ENCODE results near the gene RLF. TPM values are rescaled to one million over a fixed set of nuclear protein-coding genes. Genes with fewer than 3 reads are reported as not detected.

Gene RLF
- total and polyA plus RNA-seq, 2 donors (not counting 1 experiment from before 2014, with no cell fraction given) = 7.8 to 21.9 TPM

- DNase-seq = no peak
- no peak for TF ChIP-seq CTCF (IDR thresholded peaks at IDR 0.05)
- no peak for TF ChIP-seq EZH2 (IDR thresholded peaks at IDR 0.05; ENCODE audit: borderline replicate concordance, insufficient read depth, low read depth, low read length, poor library complexity, severe bottlenecking)
- peaks cover 51% of the 10 kb centered on the region for H3K4me1 Mint-ChIP-seq
Observed at GRCh38 chr1:40178200-40178599, 17.0 kb downstream of the RLF start.

GRCh38 chr1:40179496-40180089, 18.4 kb downstream of the RLF start:
- Histone ChIP-seq H2AFZ (ENCODE audit: insufficient read depth, low read depth, low read length, poor library complexity, severe bottlenecking) (no peak overlapping the region), H3K4me3 (ENCODE audit: control extremely low read depth in 1 of 5, extremely low read depth in 1 of 5, insufficient read depth in 1 of 5, low read depth in 2 of 5, low read length in 4 of 5) (no peak overlapping the region), H3K27me3 (replicated peaks in 1 of 4; ENCODE audit: control extremely low read depth in 1 of 4, control insufficient read depth in 3 of 4, insufficient read depth in 4 of 4, low read length in 3 of 4) (no peaks in the 10 kb centered on the region), H3K9me3 (ENCODE audit: control extremely low read depth in 1 of 3, control insufficient read depth in 2 of 3, insufficient read depth in 1 of 3, low read length in 2 of 3) (no peaks in the 10 kb centered on the region), H3K36me3 (replicated peaks in 1 of 2; ENCODE audit: control extremely low read depth in 1 of 2, control insufficient read depth in 1 of 2, extremely low read depth in 1 of 2, insufficient read depth in 2 of 2, low read length in 1 of 2) (no peaks in the 10 kb centered on the region), H3K4me1 (ENCODE audit: control insufficient read depth in 2 of 2, insufficient read depth in 2 of 2, low read length in 2 of 2) (peaks cover 8 to 9% of the 10 kb centered on the region in 2 donors), H3K79me2 (ENCODE audit: control insufficient read depth, insufficient read depth, low read length) (peaks cover 99% of the 10 kb centered on the region), H4K20me1 (ENCODE audit: control insufficient read depth, insufficient read depth, low read length, poor library complexity, severe bottlenecking) (peaks cover 92% of the 10 kb centered on the region), H3K9ac (ENCODE audit: low read length) (no peak overlapping the region), H3K4me2 (replicated peaks; ENCODE audit: low read depth, low read length, poor library complexity, severe bottlenecking) (no peak overlapping the region), H3K27ac (ENCODE audit: low read length in 2 of 2) (no peak overlapping the region)
- no peak for ATAC-seq (ENCODE audit: low read depth)
- no CpG with 5 or more reads among the region's 3 CpGs for whole genome bisulfite sequencing (ENCODE audit: insufficient coverage)
- TF ChIP-seq EZH2 (IDR thresholded peaks at IDR 0.05; ENCODE audit: borderline replicate concordance, insufficient read depth, low read depth, low read length, poor library complexity, severe bottlenecking) (no peak), CTCF (IDR thresholded peaks at IDR 0.05) (no peak)
- Mint-ChIP-seq H3K4me1 (peaks cover 54% of the 10 kb centered on the region), H3K9me3 (ENCODE audit: insufficient read depth) (no peaks in the 10 kb centered on the region), H3K4me3 (no peak overlapping the region), H3K27me3 (no peaks in the 10 kb centered on the region), H3K27ac (no peak overlapping the region)
- CTCF ChIA-PET = interaction anchor here (1.3 kb wide), 1 partner anchor 160 kb away, joined by 3 read pairs; no protein-coding TSS in a partner anchor
- POLR2A ChIA-PET = no interaction called here
- intact Hi-C loops (cut with micrococcal nuclease) = no loop called here
- no peak for DNase-seq

More at GRCh38 chr1:40178200-40178599, 17.0 kb downstream of the RLF start:
- Mint-ChIP-seq H3K9me3 (ENCODE audit: insufficient read depth) (no peaks in the 10 kb centered on the region), H3K27me3 (no peaks in the 10 kb centered on the region), H3K4me3 (no peak overlapping the region), H3K27ac (no peak overlapping the region)
- ATAC-seq (ENCODE audit: low read depth) = no peak
- intact Hi-C loops (cut with micrococcal nuclease) = no loop called here
- Histone ChIP-seq H2AFZ (ENCODE audit: insufficient read depth, low read depth, low read length, poor library complexity, severe bottlenecking) (no peak overlapping the region), H3K36me3 (replicated peaks in 1 of 2; ENCODE audit: control extremely low read depth in 1 of 2, control insufficient read depth in 1 of 2, extremely low read depth in 1 of 2, insufficient read depth in 2 of 2, low read length in 1 of 2) (no peaks in the 10 kb centered on the region), H4K20me1 (ENCODE audit: control insufficient read depth, insufficient read depth, low read length, poor library complexity, severe bottlenecking) (peaks cover 84% of the 10 kb centered on the region), H3K27ac (ENCODE audit: low read length in 2 of 2) (no peak overlapping the region), H3K4me2 (replicated peaks; ENCODE audit: low read depth, low read length, poor library complexity, severe bottlenecking) (no peak overlapping the region), H3K4me1 (ENCODE audit: control insufficient read depth in 2 of 2, insufficient read depth in 2 of 2, low read length in 2 of 2) (peaks cover 11 to 17% of the 10 kb centered on the region in 2 donors), H3K4me3 (ENCODE audit: control extremely low read depth in 1 of 5, extremely low read depth in 1 of 5, insufficient read depth in 1 of 5, low read depth in 2 of 5, low read length in 4 of 5) (no peak overlapping the region), H3K79me2 (ENCODE audit: control insufficient read depth, insufficient read depth, low read length) (peaks cover 99% of the 10 kb centered on the region), H3K9me3 (ENCODE audit: control extremely low read depth in 1 of 3, control insufficient read depth in 2 of 3, insufficient read depth in 1 of 3, low read length in 2 of 3) (no peaks in the 10 kb centered on the region), H3K27me3 (replicated peaks in 1 of 4; ENCODE audit: control extremely low read depth in 1 of 4, control insufficient read depth in 3 of 4, insufficient read depth in 4 of 4, low read length in 3 of 4) (no peaks in the 10 kb centered on the region), H3K9ac (ENCODE audit: low read length) (no peak overlapping the region)
- CTCF ChIA-PET = interaction anchor here (0.5 to 1.5 kb wide), 5 partner anchors 25 to 793 kb away, joined by 3 to 4 read pairs (median 3); no protein-coding TSS in a partner anchor
- POLR2A ChIA-PET = interaction anchor here (0.6 to 0.7 kb wide), 2 partner anchors 25 to 985 kb away, joined by 4 to 6 read pairs; no protein-coding TSS in a partner anchor
- WGBS (ENCODE audit: insufficient coverage) = no CpG with 5 or more reads among the region's 2 CpGs

Measured in B cell (primary cell).